Fibroblast of upper back skin (primary cell): ENCODE data around the gene ZNF462.
"Not testable (repeated sequence)": the region's sequence is repeated elsewhere in the genome, so short reads cannot be mapped to it uniquely, and the experiment has no call there.

Experiments used
- DNase-seq: peaks from one replicate; pipeline ENCODE4 v3.0.0-alpha.2; 2013

ZNF462 gene

GRCh38 chr9:106889061-106889590 lies 26.2 kb downstream of the ZNF462 start:
- no peak for DNase-seq

GRCh38 chr9:106890608-106891007 lies 27.6 kb downstream of the ZNF462 start:
- no peak for DNase-seq

GRCh38 chr9:106891286-106891685 lies 28.3 kb downstream of the ZNF462 start:
- peak; percentile 45 for DNase-seq

DNA sequence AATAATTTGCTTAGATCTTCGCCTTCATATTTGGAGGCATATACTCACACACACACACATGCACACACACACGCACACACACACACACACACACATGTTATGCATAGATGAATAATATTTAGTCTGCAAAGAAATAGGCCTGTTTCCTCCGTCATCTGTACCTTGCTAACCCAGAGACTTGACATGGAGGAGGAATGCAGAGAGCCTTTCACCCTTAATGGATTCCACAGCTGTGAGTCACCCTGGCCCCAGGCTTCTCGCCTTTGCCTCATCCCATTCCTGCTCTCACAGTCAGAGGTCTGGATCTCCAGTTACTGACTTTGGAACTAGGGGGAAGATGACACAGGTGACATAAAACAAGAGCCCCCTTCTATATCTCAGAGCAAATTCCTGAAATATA lies 29.7 kb downstream of the ZNF462 start:
- peak; percentile 99 for DNase-seq

GRCh38 chr9:106893088-106893487 lies 30.1 kb downstream of the ZNF462 start:
- DNase-seq: peak; percentile 65

GRCh38 chr9:106896695-106897094 lies 33.7 kb downstream of the ZNF462 start:
- DNase-seq: no peak

- DNase-seq: peak; percentile 70
Measured at GRCh38 chr9:106897236-106897635, 34.3 kb downstream of the ZNF462 start.

- DNase-seq: no peak
Measured at GRCh38 chr9:106897751-106898150, 34.8 kb downstream of the ZNF462 start.

DNA sequence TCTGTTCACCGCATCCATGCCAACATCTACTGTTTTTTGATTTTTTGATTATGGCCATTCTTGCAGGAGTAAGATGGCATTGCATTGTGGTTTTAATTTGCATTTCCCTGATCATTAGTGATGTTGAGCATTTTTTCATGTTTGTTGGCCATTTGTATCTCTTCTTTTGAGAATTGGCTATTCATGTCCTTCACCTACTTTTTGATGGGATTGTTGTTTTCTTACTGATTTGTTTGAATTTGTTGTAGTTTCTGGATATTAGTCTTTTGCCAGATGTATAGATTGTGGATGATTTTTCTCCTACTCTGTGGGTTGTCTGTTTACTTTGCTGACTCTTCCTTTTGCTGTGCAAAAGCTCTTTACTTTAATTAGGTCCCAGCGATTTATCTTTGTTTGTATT lies 37.6 kb downstream of the ZNF462 start:
- DNase-seq: not testable (repeated sequence)

DNA sequence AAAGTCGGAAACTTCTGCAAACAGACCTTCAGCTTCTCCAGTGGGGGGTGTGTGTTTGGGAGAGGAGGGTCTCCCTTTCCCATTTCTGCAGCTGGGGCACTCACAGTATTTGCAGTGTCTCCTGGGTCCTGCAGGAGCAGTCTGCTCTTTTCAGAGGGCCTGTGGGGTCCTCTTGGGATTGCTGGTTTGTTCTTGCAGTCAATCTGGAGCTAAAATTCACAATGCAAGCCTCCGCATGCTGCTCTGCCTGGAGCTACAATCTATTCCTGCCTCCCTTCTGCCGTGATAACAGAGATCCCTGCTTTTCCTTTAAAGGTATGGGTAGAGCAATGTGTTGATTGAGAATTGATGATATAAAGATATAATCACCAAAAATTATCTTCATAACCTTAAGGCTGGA lies 43.2 kb downstream of the ZNF462 start:
- no peak for DNase-seq

DNA sequence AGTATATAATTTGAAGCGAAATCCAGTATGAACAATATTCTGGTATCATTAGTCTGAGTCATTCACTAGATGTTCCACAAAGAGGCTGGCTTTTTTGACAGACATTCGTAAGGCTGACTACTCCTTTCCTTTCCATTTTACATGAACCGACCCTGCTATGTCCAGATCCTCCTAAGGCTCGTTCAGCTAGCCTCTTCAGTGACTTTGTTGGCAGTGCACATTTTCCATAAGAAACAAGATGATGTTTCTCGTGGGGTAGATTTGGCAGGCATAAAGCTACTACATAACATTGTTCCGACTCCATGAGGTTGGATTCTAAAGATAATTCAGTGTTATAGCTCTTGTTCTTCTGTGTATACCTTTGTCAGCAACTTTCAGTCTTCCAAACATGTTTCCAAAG lies 49.0 kb downstream of the ZNF462 start:
- DNase-seq: peak; percentile 13

GRCh38 chr9:106913276-106913675 lies 50.3 kb downstream of the ZNF462 start:
- DNase-seq: no peak

GRCh38 chr9:106915851-106916250 lies 52.9 kb downstream of the ZNF462 start:
- DNase-seq: no peak

DNA sequence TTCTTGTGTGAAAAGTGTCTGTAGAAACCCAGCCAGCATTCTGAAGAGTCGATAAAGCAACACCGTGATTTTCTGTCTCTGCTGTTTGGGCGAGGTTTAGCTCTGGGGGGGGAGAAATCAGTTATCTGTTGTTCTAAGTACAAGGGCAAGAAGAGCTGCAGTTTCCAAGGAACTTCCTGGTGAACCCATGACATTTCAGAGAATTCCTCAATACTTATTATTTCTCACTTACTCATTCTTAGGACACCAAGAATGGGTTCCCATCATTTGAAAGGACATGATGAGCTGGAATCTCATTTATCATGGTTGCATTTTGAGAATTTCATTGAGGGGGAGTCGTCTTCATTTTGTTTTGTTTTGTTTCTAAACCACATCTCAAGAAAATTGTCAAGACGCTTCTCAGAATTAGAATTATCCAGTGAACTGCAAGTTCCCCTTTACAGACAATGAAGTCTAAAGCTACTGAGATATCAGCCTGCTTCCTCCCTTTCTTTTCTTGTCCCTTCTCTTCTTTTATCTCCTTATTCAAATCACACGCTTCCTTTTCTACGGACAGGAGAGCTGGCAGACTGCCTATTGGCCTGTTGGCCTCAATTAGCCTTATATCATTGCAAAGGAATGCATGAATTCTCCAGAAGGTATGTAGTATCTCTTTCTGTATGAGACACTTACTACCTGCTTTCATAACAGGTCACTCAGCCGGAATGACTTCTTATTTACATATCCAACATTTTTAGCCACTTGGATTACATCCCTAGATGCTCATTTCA lies 53.7 kb downstream of the ZNF462 start:
- peak; percentile 91 for DNase-seq

GRCh38 chr9:106918825-106919509 lies 56.0 kb downstream of the ZNF462 start:
- no peak for DNase-seq

DNA sequence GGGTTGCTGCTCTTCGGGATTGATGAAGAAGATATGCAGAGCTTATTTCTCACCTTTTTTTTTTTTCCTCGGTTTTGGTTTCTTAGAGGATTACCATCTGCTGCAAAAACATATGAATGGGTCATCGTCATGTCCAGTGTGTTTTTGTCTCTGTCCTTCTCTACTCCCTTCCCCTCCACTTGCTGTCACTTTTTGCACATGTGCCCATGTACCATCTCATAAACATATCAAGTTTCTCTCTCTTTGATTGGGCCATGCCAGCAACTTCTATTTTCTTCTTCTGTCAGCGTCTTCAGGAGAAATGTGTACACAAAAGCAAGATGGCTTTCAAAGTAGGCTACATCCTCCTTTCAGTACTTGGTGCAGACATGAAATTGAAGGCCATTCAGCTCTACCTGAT lies 57.1 kb downstream of the ZNF462 start:
- no peak for DNase-seq

- DNase-seq: peak; percentile 34
Measured at GRCh38 chr9:106920701-106921283, 57.8 kb downstream of the ZNF462 start.

DNA sequence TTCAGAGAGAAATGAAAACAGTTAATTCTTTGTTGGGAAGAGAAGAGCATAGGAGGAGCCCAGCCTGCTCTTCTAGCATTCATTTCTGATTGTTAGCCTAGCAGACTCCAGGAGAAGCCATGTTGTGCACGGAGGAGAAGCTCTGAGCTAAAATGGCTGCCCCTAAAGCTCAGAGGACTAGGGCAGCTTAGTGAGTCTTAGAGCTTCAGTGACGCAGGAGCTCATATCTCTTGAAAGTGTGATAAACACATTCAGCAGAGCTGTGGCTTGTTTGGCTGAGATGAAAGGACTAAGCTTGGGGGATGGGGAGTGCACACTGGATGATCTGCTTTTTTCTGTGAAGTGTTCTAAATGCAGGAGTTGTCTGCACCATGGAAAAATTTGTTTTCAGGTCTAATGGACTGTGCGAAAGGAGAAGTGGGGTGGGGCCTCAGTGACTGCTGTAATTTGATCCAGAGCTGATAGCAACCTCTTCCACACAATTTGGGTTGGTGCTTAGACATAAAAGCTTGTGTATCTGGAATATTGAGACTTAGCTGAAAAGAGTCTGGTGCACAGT lies 58.5 kb downstream of the ZNF462 start:
- peak; percentile 50 for DNase-seq

DNA sequence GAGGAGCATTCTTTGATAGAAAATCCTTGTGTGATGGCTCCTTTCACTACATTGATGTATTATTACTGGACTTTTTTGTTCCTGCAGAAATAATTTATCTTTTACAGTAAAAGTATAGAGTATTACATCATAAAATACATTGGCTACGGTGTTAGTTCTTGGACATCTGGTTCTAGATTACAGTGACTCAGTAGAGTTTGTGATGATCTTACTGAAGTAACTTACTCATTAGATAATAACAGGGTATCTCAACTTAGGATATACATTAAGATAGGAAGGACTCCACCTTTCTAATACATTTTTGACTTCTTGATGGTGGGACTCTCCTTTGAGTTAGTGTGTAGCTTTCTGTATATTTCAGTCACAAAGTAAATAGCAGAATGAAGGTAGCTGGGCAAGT lies 59.1 kb downstream of the ZNF462 start:
- peak; percentile 24 for DNase-seq

DNA sequence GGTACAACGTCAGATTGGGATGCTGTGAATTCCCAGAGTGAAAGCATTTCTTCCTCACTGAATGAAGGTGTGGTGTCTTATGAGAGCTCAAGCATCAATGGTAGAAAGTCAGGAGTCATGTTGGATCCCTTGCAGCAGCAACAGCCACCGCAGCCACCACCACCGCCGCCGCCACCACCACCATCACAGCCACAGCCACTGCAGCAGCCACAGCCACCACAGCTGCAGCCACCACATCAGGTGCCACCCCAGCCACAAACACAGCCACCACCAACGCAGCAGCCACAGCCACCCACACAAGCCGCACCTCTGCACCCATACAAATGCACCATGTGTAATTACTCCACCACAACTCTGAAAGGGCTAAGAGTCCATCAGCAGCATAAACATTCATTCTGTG lies 62.4 kb downstream of the ZNF462 start:
- DNase-seq: no peak

GRCh38 chr9:106927916-106928315 lies 65.0 kb downstream of the ZNF462 start:
- DNase-seq: peak; percentile 12

GRCh38 chr9:106928350-106928749 lies 65.4 kb downstream of the ZNF462 start:
- no peak for DNase-seq

DNA sequence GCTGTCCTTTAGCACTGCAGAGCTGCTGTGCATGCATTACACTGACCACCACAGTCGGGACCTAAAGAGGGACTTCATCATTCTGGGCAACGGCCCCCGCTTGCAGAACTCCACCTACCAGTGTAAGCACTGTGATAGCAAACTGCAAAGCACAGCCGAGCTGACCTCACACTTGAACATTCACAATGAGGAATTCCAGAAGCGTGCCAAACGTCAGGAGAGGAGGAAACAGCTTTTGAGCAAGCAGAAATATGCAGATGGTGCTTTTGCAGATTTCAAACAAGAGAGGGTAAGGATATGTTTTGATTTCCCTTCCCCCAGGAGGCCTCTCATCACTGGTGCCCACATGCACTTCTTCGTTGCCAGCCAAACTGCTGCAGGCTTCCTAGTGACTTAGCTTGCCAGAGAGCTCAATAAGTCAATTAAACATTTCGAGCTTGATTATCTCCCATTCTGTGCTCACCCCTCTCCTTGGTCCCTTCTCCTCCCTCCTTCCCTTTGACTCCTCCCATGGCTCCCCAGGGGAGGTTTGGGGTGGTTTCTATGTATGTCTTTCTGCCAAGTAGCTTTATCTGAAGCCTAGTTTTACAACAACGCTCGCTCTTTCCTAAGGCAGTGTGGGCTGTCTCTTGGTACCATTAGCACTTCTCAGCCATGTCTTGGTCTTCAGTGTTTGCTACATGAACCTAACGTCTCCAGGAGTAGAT lies 66.7 kb downstream of the ZNF462 start:
- peak; percentile 63 for DNase-seq
